NCI-H2171 treated with DMSO at 0.1 percent for 48 hours (cell line): Measurements from ENCODE around the gene POLR2F.

Source experiments
- DNase-seq: peaks from one replicate; lab custom pipeline; 2025; lab: John Stamatoyannopoulos, UW

The POLR2F gene

DNA sequence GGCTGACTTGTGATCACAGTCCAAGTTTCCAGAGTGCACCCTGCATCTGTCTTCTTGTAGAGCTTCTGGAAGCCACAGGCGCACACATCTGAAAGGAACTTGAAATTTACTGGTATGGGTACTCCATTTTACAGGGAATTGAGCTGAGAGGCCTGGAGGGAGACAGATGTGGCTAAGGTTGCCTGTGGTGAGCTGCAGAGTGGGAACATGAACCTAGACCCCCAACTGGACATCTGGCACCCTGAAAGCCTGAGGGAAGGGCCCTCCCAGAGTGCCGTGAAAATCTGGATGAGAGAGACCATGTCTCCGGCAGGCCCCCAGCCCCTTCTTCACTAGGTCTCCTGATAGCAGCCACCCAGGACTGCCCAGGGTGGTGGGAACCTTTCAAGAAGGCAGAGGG is 53.4 kb downstream of the POLR2F start:
- no peak for DNase-seq

DNA sequence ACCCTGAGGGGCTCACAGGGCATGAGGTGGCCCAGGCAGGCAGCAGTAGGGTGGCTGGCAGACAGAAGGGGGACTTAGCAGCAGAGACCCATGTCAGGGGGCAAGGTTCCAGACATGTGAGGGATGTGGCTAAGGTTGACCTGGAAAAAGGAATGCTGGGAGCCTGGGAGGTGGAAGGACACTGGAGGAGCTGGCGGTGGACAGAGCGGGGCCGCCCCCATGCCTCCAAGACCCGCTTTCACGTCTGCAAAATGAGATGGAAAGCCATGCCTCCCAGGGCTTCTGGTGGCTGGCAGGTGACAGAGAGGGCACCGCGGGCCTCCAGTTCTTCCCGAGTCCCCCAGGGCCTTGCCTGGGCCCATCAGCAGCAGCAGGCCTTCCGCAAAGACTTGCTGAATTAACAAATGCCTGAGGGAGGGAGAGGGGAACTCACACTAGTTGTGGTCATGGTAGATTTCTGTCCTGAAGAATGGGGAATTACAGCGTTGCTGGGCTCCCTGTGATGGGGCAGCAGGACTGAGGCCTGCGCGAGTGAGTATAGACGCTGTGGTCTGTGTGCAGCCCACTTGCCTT is 53.9 kb downstream of the POLR2F start:
- DNase-seq = no peak

DNA sequence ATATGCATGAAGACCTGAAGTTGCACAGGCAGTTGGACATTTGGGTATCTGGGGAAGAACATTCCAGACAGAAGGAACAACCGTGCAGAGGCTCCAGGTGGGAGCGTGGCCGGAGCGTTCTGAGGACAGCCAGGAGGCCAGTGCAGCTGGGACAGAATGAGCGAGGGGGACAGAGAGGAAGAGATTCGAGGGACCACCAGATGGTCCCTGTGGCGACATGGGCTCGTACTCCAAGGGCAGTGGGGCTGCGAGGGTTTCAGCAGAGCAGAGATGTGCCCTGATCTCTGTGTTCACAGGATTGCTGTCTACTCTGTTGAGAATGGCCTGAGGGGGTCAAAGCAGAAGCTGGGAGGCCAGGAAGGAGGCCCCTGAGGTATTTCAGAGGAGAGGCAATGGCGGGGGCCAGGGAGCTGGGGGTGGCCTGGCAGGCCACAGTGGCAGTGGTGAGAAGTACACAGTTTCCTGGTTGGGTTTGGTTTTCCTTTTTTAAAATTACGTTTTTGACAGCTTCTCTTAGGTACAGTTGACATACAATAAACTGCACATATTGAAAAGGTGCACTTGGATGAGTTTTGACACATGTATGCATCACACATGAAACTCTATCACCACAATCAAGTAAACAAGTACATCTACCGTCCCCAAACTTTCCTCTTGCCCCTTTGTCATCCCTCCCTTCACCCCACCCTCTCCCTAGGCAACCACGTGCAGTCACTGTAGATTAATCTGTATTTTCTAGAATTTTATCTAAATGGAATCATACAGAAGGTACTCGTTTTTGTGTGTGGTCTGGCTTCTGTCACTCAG is 55.7 kb downstream of the POLR2F start:
- no peak for DNase-seq

DNA sequence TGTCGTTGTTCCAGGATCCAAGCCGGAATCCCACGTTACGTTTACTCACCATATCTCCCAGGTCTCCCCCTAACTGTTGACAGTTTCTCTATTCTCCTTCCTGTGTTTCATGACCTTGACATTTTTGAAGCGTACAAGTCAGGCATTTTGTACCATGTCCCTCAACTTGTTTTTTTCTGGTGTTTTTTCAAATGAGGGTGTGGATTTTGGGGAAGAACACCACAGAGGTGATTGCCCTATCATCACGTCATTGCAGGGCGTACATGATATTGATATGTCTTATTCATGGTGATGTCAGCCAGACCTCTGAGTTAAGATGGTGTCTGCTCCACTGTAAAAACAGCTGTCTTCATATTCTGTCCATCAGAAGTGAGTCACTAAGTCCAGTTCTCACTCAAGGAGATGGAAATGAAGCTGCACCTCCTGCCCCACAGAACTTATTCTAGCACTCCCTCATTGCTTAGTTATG is 59.1 kb downstream of the POLR2F start:
- DNase-seq = no peak

DNA sequence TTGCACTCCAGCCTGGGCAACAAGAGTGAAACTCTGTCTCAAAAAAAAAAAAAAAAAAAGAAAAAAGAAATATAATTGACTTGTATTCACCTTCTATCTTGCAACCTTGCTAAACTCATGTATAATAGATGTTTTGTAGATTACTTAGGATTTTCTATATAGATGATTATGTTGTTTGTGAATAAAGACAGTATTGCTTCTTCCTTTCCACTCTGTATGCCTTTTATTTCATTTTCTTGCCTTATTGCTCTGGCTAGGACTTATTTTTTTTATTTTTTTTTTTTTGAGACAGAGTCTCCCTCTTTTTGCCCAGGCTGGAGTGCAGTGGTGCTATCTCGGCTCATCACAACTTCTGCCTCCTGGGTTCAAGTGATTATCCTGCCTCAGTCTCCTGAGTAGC is 60.6 kb downstream of the POLR2F start:
- DNase-seq = no peak

DNA sequence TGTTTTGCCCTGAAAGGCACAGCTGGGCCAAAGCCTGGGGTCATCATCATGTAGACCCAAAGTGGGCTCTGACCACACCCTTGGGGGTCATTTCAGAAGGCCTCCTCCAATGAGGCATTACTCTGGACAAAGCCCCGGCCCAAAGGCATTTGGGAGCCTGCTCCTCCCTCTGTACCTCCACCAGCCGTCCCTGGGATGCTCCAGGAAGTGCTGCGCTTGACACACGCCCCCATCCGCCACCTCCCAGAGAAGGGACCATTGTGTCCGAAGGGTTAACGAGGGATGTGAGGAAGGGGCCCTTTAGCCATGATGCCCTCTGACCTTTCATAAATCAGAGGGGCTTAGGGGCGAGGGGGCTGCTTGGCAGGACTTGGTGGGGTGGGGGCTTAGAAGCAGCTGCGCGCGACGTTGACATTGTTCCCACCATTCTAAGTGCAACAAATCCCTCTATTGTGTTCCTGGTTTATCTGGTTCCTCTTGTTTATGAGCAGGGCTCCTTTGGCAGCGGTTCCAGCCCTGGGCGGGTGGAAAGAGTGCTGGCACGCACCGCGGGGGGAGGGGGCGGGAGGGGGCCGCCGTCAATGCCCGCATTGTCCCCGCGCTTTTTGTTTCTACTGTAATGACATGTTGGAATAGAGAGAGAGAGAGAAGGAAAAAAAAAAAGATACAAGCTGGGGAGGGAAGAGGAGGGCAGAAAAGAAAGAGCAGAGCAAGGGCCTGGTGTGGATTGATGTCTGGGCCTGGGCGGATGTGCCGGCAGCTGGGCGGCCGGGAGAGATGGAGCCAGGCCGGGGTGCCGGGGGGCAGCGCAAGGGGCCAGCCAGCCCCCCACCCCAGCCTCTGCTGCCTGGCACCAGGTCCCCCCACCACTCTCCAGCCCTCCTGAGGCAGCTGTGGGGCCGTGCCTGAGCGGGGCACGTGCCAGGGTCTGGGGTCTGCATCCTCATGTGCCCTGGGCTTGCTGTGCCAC is 63.0 kb downstream of the POLR2F start:
- peak; percentile 32 for DNase-seq

DNA sequence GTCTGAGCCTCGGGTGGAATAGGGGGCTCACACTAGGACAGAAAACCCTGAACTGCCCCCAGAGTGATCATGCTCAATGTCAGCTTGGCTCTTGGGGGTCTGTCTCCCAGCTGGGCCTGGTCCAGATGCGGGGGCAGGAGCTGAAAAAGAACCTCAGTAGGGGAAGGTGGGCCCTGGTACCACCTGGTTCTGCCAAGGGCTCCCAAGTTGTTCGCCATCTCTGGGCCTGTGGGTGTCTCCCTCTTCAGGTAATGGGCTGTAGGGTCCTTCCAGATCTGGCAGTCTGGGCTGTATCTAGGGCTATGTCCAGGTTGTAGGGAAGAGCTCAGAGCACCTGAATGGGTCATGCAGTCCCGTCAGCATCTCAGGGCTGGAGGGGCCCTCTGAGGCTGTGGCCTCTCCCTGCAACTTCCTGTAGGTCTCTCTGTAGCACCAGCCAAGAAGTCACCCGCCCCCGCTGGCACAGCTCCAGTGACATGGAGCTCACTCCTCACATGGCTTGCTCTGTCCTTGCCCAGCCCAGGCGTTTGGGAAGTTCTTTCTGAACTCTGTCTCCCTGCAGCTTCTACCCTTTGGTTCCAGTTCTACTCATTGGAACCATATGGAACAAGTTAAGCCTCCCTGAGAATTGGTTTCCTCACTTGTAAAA is 63.9 kb downstream of the POLR2F start:
- no peak for DNase-seq

DNA sequence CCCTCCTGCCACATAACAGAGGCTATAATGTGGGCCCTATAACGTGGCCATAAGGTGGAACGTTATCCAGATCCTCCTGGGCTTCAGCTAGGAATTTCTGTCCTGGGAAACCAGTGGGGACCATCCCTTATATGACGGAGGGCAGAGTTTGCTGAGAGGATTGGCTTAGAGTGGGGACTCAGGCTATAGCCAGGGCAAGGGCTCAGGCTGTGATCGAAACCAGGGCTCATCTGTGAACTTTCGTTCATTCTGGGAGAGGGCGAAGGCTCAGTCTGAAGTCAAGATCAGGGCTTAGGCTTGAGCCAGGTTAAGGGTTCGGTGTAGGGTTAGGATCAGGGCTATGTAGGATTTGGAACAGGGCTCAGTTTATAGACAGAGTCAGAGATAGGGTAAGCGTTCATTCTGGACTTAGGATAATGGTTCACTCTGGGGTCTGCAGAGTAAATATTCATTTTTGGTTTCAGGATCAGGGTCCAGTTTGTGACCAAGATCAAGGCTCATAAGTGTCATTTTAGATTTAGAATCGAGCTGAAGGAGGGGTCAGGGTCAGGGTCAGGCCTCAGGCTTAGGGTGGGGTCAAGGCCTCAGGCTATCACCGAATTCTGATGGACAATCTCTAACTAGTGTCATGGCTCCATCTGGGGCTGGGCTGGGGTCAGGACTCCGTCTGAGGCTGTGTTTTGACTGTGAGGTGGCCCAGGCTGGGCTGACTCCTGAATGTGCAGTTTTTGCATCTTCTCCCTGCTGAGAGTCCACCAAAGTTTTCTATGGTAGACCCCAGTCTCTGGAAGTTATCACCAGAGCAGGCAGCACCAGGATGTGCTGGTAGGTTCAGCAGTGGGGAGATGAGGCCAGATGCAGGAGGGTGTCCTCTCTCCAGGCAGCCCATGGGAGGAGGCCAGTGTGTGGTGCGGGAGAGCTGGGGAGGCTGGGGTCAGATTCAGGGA is 64.7 kb downstream of the POLR2F start:
- no peak for DNase-seq
